GM12864 (cell line): ENCODE measurements around the gene RACGAP1.

Experiments
- DNase-seq: peaks from one replicate; pipeline ENCODE4 v3.0.0-alpha.2; 2011; ENCODE audit warnings: low read depth
- H3K4me3 ChIP-seq: 2 replicates; pipeline ENCODE4 v1.5.1; 2011; ENCODE audit warnings: mild to moderate bottlenecking, low read depth, low read length, control low read depth
- TF ChIP-seq, protein P1 (sequence below): IDR thresholded peaks from 2 replicates; pipeline ENCODE4 v1.5.1; 2011; ENCODE audit warnings: low read depth, mild to moderate bottlenecking, moderate library complexity, low read length, control low read depth, inconsistent platforms; ENCODE audit errors: missing control alignments

Gene RACGAP1

GRCh38 chr12:49980501-49981349, 44.6 kb downstream of the RACGAP1 start:
- H3K4me3 ChIP-seq: no peak overlapping the region
- TF ChIP-seq, protein P1, sequence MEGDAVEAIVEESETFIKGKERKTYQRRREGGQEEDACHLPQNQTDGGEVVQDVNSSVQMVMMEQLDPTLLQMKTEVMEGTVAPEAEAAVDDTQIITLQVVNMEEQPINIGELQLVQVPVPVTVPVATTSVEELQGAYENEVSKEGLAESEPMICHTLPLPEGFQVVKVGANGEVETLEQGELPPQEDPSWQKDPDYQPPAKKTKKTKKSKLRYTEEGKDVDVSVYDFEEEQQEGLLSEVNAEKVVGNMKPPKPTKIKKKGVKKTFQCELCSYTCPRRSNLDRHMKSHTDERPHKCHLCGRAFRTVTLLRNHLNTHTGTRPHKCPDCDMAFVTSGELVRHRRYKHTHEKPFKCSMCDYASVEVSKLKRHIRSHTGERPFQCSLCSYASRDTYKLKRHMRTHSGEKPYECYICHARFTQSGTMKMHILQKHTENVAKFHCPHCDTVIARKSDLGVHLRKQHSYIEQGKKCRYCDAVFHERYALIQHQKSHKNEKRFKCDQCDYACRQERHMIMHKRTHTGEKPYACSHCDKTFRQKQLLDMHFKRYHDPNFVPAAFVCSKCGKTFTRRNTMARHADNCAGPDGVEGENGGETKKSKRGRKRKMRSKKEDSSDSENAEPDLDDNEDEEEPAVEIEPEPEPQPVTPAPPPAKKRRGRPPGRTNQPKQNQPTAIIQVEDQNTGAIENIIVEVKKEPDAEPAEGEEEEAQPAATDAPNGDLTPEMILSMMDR: no peak
- DNase-seq: no peak

- no peak for DNase-seq
- TF ChIP-seq, protein P1: no peak
- H3K4me3 ChIP-seq: no peak overlapping the region
Measured at GRCh38 chr12:49979791-49980190, 45.5 kb downstream of the RACGAP1 start.

- TF ChIP-seq, protein P1: no peak
- no peak for DNase-seq
- H3K4me3 ChIP-seq: no peak overlapping the region
Measured at GRCh38 chr12:49979016-49979586, 46.2 kb downstream of the RACGAP1 start.

- no peak for DNase-seq
- H3K4me3 ChIP-seq: no peak overlapping the region
- TF ChIP-seq, protein P1: no peak
Measured at GRCh38 chr12:49978125-49978524, 47.2 kb downstream of the RACGAP1 start.

- no peak for DNase-seq
- TF ChIP-seq, protein P1: no peak
- H3K4me3 ChIP-seq: no peak overlapping the region
Measured at GRCh38 chr12:49976557-49976956, 48.7 kb downstream of the RACGAP1 start.

GRCh38 chr12:49975318-49975761, 50.0 kb downstream of the RACGAP1 start:
- DNase-seq: no peak
- TF ChIP-seq, protein P1: no peak
- no peak overlapping the region for H3K4me3 ChIP-seq
